Tibial artery (tissue), 4 donors: ENCODE measurements around the gene PPRC1.
A peak's percentile ranks its signal among the peaks of the same experiment; 100 is the strongest.

ENCODE experiments used
- DNase-seq, 2 donors: peaks; one replicate each; pipeline ENCODE4 v3.0.0-alpha.2; 2019
- H3K27ac ChIP-seq, 2 donors: fragments of 200-600 bp; sonication (generic) in 1 of 2; 1 replicate in 1 of 2; 2 replicates in 1 of 2; pipeline ENCODE4 v1.5.1; 2018 to 2019; ENCODE audit warnings: mild to moderate bottlenecking in 1 of 2
- H3K27me3 ChIP-seq, 2 donors: fragments of 200-600 bp; sonication (generic) in 1 of 2; one replicate each; pipeline versions ENCODE4 v1.5.1 to v1.6.0; 2016 to 2019
- H3K36me3 ChIP-seq, 3 donors: fragments of 200-600 bp; sonication (generic) in 2 of 3; one replicate each; pipeline ENCODE4 v1.5.1; 2016 to 2019; ENCODE audit warnings: mild to moderate bottlenecking in 2 of 3
- H3K4me1 ChIP-seq, 4 donors: fragments of 200-600 bp; sonication (generic) in 2 of 4; 1 replicate in 3 of 4; 2 replicates in 1 of 4; pipeline ENCODE4 v1.5.1; 2016 to 2019
- H3K4me3 ChIP-seq, 2 donors: fragments of 200-600 bp; sonication (generic) in 1 of 2; 1 replicate in 1 of 2; 2 replicates in 1 of 2; pipeline ENCODE4 v1.5.1; 2018 to 2019; ENCODE audit warnings: mild to moderate bottlenecking in 2 of 2
- H3K9me3 ChIP-seq, 3 donors: fragments of 200-600 bp; sonication (generic) in 1 of 3; one replicate each; pipeline ENCODE4 v1.5.1; 2016 to 2019
- intact Hi-C: fragments of 100-400 bp; cut with DNase I; formaldehyde crosslinking; loops from one replicate; pipeline ENCODE4 v1.15.0; 2023; ENCODE audit warnings: low total_unique reads
- TF ChIP-seq, protein P1 (sequence below), 2 experiments: fragments of 200-600 bp in 1 of 2; fragments of 450-650 bp in 1 of 2; IDR thresholded peaks; one replicate each; pipeline ENCODE4 v1.5.1; 2017 to 2019; ENCODE audit warnings: antibody characterized with exemption in 2 of 2, mild to moderate bottlenecking in 1 of 2, moderate library complexity in 1 of 2

The PPRC1 gene

DNA sequence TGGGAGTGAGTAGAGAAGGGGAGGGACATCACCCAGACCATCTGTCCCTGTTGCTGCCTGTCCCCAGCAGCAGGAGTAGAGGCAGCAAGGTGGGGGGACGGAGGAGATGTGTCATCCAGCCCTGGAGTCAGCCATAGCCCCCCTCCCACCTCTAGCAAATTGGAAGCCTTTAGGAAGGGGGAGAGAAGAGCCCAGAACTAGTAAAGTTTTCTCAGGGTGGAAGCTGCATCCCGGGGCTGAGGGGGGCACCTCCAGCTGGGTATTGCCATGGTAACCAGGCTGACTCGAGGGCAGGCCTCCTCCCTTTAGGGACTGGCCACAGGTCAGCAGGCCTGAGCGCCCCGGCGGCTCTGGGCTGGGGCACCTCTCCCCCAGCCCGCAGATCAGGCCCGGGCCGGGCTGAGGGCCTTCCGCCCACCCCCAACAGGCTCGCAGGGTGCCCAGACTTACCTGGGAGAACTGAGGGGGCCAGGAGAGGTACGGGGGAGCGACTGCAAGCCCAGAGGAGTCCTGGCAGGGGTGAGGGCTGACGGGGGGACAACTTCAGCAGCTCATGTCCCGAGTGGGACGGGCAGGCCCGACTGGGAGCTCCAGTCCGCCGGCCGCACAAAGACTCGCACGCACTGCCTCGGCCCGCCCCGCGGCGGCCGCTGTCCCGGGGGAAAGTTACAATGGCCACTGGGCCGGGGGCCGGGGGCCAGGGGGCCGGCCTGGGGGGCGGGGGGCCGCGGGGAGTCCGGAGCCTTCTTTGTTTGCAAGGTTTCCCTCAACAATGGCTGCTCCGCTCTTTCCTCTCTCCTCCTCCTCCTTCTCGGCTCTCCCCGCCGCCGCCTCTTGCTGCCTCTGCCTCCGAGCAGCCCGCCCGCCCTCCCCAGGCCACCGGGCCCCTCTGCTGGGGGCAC, 18.6 kb upstream of the PPRC1 start:
- peaks cover 23 to 24% (median 23%) of the 10 kb centered on the region in 3 donors for H3K36me3 ChIP-seq
- H3K27ac ChIP-seq = peak overlapping the region; percentile 82 to 99
- H3K4me1 ChIP-seq = peaks cover 0 to 67% (median 58%) of the 10 kb centered on the region in 4 donors
- TF ChIP-seq, protein P1, sequence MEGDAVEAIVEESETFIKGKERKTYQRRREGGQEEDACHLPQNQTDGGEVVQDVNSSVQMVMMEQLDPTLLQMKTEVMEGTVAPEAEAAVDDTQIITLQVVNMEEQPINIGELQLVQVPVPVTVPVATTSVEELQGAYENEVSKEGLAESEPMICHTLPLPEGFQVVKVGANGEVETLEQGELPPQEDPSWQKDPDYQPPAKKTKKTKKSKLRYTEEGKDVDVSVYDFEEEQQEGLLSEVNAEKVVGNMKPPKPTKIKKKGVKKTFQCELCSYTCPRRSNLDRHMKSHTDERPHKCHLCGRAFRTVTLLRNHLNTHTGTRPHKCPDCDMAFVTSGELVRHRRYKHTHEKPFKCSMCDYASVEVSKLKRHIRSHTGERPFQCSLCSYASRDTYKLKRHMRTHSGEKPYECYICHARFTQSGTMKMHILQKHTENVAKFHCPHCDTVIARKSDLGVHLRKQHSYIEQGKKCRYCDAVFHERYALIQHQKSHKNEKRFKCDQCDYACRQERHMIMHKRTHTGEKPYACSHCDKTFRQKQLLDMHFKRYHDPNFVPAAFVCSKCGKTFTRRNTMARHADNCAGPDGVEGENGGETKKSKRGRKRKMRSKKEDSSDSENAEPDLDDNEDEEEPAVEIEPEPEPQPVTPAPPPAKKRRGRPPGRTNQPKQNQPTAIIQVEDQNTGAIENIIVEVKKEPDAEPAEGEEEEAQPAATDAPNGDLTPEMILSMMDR (IDR thresholded peaks at IDR 0.05) = no peak
- no peaks in the 10 kb centered on the region for H3K27me3 ChIP-seq
- peak in 1 of 2 donors; percentile 73 for DNase-seq
- H3K9me3 ChIP-seq = no peaks in the 10 kb centered on the region
- peak overlapping the region; percentile 61 to 75 for H3K4me3 ChIP-seq
- intact Hi-C loops = no loop called here

DNA sequence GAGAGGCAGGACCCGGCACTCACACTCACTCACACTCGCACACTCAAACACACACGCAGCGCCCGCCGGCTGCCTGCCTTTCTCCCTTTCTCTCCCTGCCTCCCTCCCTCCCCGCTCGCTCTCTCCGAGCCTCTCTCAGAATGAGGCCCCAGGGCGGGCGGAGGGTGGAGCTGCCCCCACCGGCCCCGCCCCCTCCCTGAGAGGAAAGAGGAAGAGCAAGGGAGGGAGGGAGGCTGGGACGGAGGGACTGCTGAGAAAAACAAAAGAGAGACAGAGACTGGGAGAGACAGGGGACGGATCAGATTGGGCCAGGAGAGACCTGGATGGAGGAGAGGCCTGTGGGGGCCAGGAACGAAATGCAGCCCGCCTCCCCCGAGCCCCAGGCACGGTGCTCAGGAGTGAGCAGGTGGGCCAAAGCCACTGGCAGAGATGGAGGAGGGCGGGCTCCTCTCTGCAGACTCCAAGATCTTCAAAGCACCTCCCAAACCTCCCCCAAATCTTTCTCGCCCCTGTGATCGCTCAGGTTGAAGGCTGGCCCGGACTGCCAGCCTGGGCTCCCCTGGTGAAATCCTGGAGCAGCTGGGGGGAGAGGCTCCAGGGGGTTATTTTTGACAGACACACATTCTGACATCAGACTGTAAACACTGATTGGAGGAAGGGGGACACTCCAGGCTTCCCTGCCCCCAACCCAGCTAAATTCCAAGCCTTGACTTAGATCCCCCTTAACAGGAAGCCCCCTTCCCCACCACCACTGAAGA, 17.8 kb upstream of the PPRC1 start:
- Histone ChIP-seq H3K27me3 (no peaks in the 10 kb centered on the region), H3K9me3 (no peaks in the 10 kb centered on the region), H3K27ac (peak overlapping the region; percentile 82 to 99), H3K4me3 (peak overlapping the region; percentile 61 to 75), H3K4me1 (peaks cover 0 to 70% (median 59%) of the 10 kb centered on the region in 4 donors), H3K36me3 (peaks cover 14 to 16% (median 15%) of the 10 kb centered on the region in 3 donors)
- peak; percentile 94 to 95 for DNase-seq
- TF ChIP-seq, protein P1 (IDR thresholded peaks at IDR 0.05) = no peak
- intact Hi-C loops = no loop called here

DNA sequence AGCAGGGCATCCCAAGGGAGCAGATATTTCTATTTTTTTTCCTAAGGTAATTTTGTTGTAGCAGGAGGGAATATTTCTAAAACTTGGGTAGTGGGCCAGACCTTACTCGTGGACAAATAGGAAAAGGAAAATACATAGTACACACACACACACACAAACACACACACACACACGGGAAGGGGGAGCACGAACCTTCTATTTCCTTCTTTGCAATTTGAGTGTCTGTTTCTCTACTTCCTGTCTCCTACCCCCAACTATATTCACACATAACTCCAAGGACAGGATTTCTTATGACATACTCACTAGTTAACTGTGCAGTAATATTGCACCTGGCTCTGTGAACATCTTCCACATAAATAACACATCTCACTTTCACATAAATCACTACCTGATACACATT, 17.1 kb upstream of the PPRC1 start:
- Histone ChIP-seq H3K27me3 (no peaks in the 10 kb centered on the region), H3K9me3 (no peaks in the 10 kb centered on the region), H3K4me3 (peak overlapping the region in 1 of 2 donors; percentile 75), H3K27ac (peak overlapping the region; percentile 82 to 99), H3K36me3 (peaks cover 7 to 9% (median 7%) of the 10 kb centered on the region in 3 donors), H3K4me1 (peaks cover 0 to 70% (median 59%) of the 10 kb centered on the region in 4 donors)
- TF ChIP-seq, protein P1 (IDR thresholded peaks at IDR 0.05) = no peak
- DNase-seq = no peak
- intact Hi-C loops = no loop called here

DNA sequence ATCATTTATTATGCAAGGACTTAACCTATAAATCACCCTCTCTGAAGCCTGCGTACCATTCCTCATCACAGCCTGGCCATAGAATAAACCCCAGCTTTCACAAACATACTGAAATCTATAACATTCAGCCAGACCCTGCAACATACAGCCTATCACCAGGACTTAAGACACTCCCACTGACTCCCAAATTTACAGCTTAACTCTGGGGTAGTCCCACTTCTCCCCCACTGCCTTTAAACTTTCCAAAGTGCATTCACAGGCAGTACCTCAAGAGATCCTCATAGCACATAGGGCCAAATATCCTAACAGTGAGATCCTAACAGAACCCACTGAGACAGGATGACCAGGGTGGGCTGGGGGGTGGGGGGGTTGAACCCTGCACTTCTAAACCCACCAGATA, 16.2 kb upstream of the PPRC1 start:
- Histone ChIP-seq H3K36me3 (no peaks in the 10 kb centered on the region), H3K27ac (peak overlapping the region; percentile 96 to 99), H3K27me3 (no peaks in the 10 kb centered on the region), H3K9me3 (no peaks in the 10 kb centered on the region), H3K4me3 (peak overlapping the region in 1 of 2 donors; percentile 76), H3K4me1 (peaks cover 0 to 77% (median 65%) of the 10 kb centered on the region in 4 donors)
- intact Hi-C loops = no loop called here
- no peak for DNase-seq
- TF ChIP-seq, protein P1 (IDR thresholded peaks at IDR 0.05) = no peak

DNA sequence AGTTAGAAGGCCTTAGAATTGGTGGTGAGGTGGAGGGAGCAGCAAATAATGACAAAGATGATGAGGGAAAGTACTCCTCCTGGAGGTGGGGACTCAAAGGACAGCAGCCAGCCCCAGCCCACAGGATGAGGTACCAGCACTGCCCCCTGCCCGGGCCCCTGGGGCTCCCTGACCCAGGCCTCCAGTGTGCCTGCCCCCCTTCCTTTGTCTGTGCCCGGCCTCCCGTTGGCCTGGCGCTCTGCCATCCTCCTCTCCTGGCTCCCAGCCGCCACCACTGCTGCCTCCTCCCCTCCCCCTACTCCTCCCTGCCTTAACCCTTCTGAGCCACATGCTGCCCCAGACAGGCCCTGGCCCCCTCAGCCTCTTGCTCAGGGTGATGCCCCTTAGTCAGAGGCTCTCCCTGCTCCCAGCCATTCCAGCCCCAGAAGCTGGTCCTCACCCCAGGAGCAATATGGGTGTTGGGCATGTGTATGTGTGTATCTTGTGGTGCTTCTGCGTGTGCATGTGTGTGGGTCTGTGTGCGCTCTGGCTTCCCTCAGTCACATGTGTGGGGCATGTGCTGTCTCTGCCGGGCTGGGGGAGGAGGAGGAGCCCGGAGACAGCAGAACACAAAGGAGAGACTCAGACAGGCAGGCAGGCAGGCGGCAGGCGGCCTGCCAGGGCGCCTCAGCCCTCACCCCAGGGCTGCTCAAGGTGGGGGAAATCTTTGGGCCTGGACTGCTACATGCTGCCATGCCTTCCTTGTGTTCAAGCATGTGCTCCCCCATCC, 15.3 kb upstream of the PPRC1 start:
- TF ChIP-seq, protein P1 (IDR thresholded peaks at IDR 0.05) = no peak
- H3K4me1 ChIP-seq = peaks cover 0 to 79% (median 67%) of the 10 kb centered on the region in 4 donors

More for the DNA sequence above, 15.3 kb upstream of the PPRC1 start:
- intact Hi-C loops = no loop called here
- peak overlapping the region; percentile 96 to 99 for H3K27ac ChIP-seq
- peak; percentile 77 to 92 for DNase-seq
- H3K36me3 ChIP-seq = no peaks in the 10 kb centered on the region
- H3K27me3 ChIP-seq = no peaks in the 10 kb centered on the region
- H3K9me3 ChIP-seq = no peaks in the 10 kb centered on the region
- peak overlapping the region; percentile 76 to 93 for H3K4me3 ChIP-seq
